ENCODE results near the gene ALDH1A3.

GRCh38 chr15:100890051-100890720 is 10.6 kb downstream of the ALDH1A3 start:
- no peak for TF ChIP-seq POLR2A (IDR thresholded peaks at IDR 0.05)
- no peak for TF ChIP-seq EP300 (IDR thresholded peaks at IDR 0.05)
- TF ChIP-seq, protein P1, sequence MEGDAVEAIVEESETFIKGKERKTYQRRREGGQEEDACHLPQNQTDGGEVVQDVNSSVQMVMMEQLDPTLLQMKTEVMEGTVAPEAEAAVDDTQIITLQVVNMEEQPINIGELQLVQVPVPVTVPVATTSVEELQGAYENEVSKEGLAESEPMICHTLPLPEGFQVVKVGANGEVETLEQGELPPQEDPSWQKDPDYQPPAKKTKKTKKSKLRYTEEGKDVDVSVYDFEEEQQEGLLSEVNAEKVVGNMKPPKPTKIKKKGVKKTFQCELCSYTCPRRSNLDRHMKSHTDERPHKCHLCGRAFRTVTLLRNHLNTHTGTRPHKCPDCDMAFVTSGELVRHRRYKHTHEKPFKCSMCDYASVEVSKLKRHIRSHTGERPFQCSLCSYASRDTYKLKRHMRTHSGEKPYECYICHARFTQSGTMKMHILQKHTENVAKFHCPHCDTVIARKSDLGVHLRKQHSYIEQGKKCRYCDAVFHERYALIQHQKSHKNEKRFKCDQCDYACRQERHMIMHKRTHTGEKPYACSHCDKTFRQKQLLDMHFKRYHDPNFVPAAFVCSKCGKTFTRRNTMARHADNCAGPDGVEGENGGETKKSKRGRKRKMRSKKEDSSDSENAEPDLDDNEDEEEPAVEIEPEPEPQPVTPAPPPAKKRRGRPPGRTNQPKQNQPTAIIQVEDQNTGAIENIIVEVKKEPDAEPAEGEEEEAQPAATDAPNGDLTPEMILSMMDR (IDR thresholded peaks at IDR 0.05) = no peak

Measured in suprapubic skin (tissue), 3 donors.